OCI-LY1 (cell line): ENCODE measurements around the gene PRG3.

ENCODE experiments used
- H2AFZ ChIP-seq: fragments of 200-600 bp; sonication (generic), shearing (Covaris generic); 2 replicates; pipeline ENCODE4 v1.6.0; 2014; ENCODE audit warnings: antibody characterized with exemption, mild to moderate bottlenecking, low read length
- H3F3A ChIP-seq: fragments of 200-600 bp; sonication (generic), shearing (Covaris generic); 2 replicates; pipeline ENCODE4 v1.6.0; 2014; ENCODE audit warnings: mild to moderate bottlenecking, antibody characterized with exemption, low read length, moderate library complexity; ENCODE audit not compliant: insufficient read depth
- H3K27ac ChIP-seq: fragments of 200-600 bp; sonication (generic); 2 replicates; pipeline ENCODE4 v1.5.1; 2014; ENCODE audit warnings: low read length, mixed run types, mild to moderate bottlenecking, low read depth; ENCODE audit not compliant: poor library complexity, severe bottlenecking
- H3K27me3 ChIP-seq: fragments of 200-600 bp; sonication (generic); 2 replicates; pipeline ENCODE4 v1.6.0; 2014; ENCODE audit warnings: antibody characterized with exemption, mild to moderate bottlenecking, low read length, moderate library complexity; ENCODE audit not compliant: insufficient read depth
- H3K36me3 ChIP-seq: fragments of 200-600 bp; sonication (generic); 2 replicates; pipeline ENCODE4 v1.6.1; 2014; ENCODE audit warnings: mild to moderate bottlenecking, antibody characterized with exemption, low read length, moderate library complexity, mixed read lengths; ENCODE audit not compliant: insufficient read depth
- H3K4me1 ChIP-seq: fragments of 200-600 bp; sonication (generic); 2 replicates; pipeline ENCODE4 v1.5.1; 2014; ENCODE audit warnings: mild to moderate bottlenecking, low read length, moderate library complexity; ENCODE audit not compliant: insufficient read depth, severe bottlenecking
- H3K4me2 ChIP-seq: fragments of 200-600 bp; sonication (generic), shearing (Covaris generic); 2 replicates; pipeline ENCODE4 v1.6.1; 2014; ENCODE audit warnings: low read length
- H3K4me3 ChIP-seq: fragments of 200-600 bp; sonication (generic); 2 replicates; pipeline ENCODE4 v1.5.1; 2014; ENCODE audit warnings: low read length, low read depth, mild to moderate bottlenecking, mixed read lengths; ENCODE audit not compliant: poor library complexity, severe bottlenecking
- H3K79me2 ChIP-seq: fragments of 200-600 bp; shearing (Covaris generic); 2 replicates; pipeline ENCODE4 v1.6.1; 2016; ENCODE audit warnings: mixed run types, low read length, mixed read lengths; ENCODE audit not compliant: insufficient read depth
- H3K9ac ChIP-seq: fragments of 200-600 bp; sonication (generic), shearing (Covaris generic); 2 replicates; pipeline ENCODE4 v1.6.1; 2014; ENCODE audit warnings: mild to moderate bottlenecking, low read length, mixed read lengths
- H3K9me2 ChIP-seq: fragments of 200-600 bp; sonication (generic), shearing (Covaris generic); 2 replicates; pipeline ENCODE4 v1.6.1; 2014; ENCODE audit warnings: low read depth, mild to moderate bottlenecking, low read length, mixed read lengths
- H3K9me3 ChIP-seq: fragments of 200-600 bp; shearing (Covaris generic); 2 replicates; pipeline ENCODE4 v1.6.1; 2014; ENCODE audit warnings: low read length, mixed read lengths
- H4K20me1 ChIP-seq: fragments of 200-600 bp; sonication (generic), shearing (Covaris generic); 2 replicates; pipeline ENCODE4 v1.6.0; 2016; ENCODE audit warnings: mild to moderate bottlenecking, low read length; ENCODE audit not compliant: insufficient read depth
- EZH2 ChIP-seq: fragments of 200-600 bp; sonication (generic), shearing (Covaris generic); IDR thresholded peaks from 2 replicates; pipeline ENCODE4 v1.8.0; 2017; ENCODE audit warnings: borderline replicate concordance, mixed run types, mild to moderate bottlenecking, antibody characterized with exemption, low read length, moderate library complexity, mixed read lengths
- TF ChIP-seq, protein P1 (sequence below): fragments of 200-600 bp; sonication (generic), shearing (Covaris generic); IDR thresholded peaks from 2 replicates; pipeline ENCODE4 v1.5.1; 2017; ENCODE audit warnings: mild to moderate bottlenecking, antibody characterized with exemption, low read length, moderate library complexity, mixed read lengths

Gene PRG3

DNA sequence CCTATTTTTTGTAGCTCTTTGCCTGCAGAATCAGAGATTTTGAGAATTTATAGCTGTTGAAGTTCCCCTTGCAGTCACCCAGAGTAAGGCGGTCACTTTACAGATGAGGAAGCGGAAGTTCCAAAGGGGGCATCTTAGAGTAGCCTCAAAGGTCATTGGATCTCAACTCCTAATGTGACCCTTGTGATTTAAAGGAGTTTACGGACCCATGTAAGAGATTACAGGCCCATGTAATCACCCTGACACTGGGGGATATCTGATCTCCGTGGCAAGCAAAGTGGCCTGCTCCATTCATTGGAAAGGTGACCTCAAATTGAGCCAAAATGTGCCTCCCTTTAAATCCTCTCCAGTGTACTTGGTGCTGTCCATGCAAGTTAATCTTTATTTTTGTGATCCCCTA lies 27.1 kb downstream of the PRG3 start:
- Histone ChIP-seq H3K79me2 (no peaks in the 10 kb centered on the region), H3K4me1 (no peaks in the 10 kb centered on the region), H3K36me3 (no peaks in the 10 kb centered on the region), H3K9me3 (peaks cover 5% of the 10 kb centered on the region; the same call in 1 of the 2 replicates), H3K9me2 (no peaks in the 10 kb centered on the region), H3F3A (no peaks in the 10 kb centered on the region), H3K9ac (no peak overlapping the region), H3K27me3 (no peaks in the 10 kb centered on the region; the same call in 1 of the 2 replicates), H3K4me3 (no peak overlapping the region), H4K20me1 (no peaks in the 10 kb centered on the region), H2AFZ (no peak overlapping the region), H3K4me2 (no peak overlapping the region), H3K27ac (no peak overlapping the region)
- TF ChIP-seq EZH2, result no peak

DNA sequence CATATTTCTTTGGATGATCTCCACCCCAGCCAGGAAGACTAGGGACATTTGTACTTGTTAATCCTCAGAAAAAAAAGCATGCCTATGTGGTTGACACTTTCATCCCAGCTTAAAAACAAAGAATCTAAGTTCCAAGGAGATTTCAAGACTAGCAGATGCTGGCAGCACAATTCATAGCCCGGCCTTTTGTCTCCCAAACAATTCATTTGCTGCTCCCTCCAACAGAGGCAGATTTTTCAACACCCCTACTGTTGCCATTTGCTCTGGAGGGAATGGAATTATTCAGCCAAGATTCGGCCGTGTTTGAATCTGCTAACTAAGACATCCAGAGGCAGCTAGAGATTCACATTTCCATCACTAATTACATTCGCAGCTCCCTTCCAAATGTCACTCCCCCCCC lies 27.5 kb downstream of the PRG3 start:
- Histone ChIP-seq H3K27ac (no peak overlapping the region), H3K4me3 (no peak overlapping the region), H3F3A (no peaks in the 10 kb centered on the region), H3K27me3 (no peaks in the 10 kb centered on the region; the same call in 1 of the 2 replicates), H4K20me1 (no peaks in the 10 kb centered on the region), H3K79me2 (no peaks in the 10 kb centered on the region), H3K36me3 (no peaks in the 10 kb centered on the region), H2AFZ (no peak overlapping the region), H3K9ac (no peak overlapping the region), H3K4me2 (no peak overlapping the region), H3K9me2 (no peaks in the 10 kb centered on the region), H3K4me1 (no peaks in the 10 kb centered on the region), H3K9me3 (peaks cover 5% of the 10 kb centered on the region; the same call in 1 of the 2 replicates)
- TF ChIP-seq, protein P1, sequence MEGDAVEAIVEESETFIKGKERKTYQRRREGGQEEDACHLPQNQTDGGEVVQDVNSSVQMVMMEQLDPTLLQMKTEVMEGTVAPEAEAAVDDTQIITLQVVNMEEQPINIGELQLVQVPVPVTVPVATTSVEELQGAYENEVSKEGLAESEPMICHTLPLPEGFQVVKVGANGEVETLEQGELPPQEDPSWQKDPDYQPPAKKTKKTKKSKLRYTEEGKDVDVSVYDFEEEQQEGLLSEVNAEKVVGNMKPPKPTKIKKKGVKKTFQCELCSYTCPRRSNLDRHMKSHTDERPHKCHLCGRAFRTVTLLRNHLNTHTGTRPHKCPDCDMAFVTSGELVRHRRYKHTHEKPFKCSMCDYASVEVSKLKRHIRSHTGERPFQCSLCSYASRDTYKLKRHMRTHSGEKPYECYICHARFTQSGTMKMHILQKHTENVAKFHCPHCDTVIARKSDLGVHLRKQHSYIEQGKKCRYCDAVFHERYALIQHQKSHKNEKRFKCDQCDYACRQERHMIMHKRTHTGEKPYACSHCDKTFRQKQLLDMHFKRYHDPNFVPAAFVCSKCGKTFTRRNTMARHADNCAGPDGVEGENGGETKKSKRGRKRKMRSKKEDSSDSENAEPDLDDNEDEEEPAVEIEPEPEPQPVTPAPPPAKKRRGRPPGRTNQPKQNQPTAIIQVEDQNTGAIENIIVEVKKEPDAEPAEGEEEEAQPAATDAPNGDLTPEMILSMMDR, result no peak
- no peak for TF ChIP-seq EZH2

DNA sequence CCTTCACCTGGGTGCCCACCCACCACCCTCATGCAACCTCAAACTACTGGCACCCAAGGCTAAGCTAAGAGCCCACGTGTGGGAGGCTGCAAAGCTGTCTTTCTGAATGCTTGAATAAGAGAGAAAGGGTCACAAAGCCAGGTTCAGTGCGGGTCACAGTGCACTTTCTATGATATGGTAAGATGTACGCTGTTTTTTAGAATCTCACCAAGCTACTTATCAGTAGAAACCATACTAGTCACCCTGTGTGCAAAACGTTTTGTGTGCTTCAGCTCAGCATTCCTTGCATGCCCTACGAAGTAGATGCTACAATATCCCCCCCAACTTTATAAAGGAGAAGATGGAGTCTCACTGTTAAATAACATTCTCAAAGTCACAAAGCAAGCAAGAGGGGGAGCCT lies 27.9 kb downstream of the PRG3 start:
- Histone ChIP-seq H3K27me3 (no peaks in the 10 kb centered on the region; the same call in 1 of the 2 replicates), H3K4me2 (no peak overlapping the region), H3K9me2 (no peaks in the 10 kb centered on the region), H3K4me1 (no peaks in the 10 kb centered on the region), H3K27ac (no peak overlapping the region), H3K4me3 (no peak overlapping the region), H3K36me3 (no peaks in the 10 kb centered on the region), H3F3A (no peaks in the 10 kb centered on the region), H3K9me3 (peaks cover 5% of the 10 kb centered on the region; the same call in 1 of the 2 replicates), H4K20me1 (no peaks in the 10 kb centered on the region), H3K79me2 (no peaks in the 10 kb centered on the region), H2AFZ (no peak overlapping the region), H3K9ac (no peak overlapping the region)
- TF ChIP-seq, protein P1, result no peak
- TF ChIP-seq EZH2, result no peak
